Measurements from ENCODE around the gene KRTAP1-5. TPM values are rescaled to one million over a fixed set of nuclear protein-coding genes. Genes with fewer than 3 reads are reported as not detected.

The KRTAP1-5 gene
- total RNA-seq, 1 donor from 2014 or later = not detected

Other genes with a start within 250 kb of the KRTAP1-5 start
- gene KRT27, start 244.7 kb downstream of the KRTAP1-5 start, total RNA-seq = not detected in 2 replicates
- not detected in 2 replicates for gene KRT28, start 227.2 kb downstream of the KRTAP1-5 start, total RNA-seq
- 49.7 and 50.6 TPM in 2 replicates for gene KRT10, start 204.6 kb downstream of the KRTAP1-5 start, total RNA-seq
- gene KRT12, start 160.0 kb downstream of the KRTAP1-5 start, total RNA-seq = not detected in 2 replicates
- not detected in 2 replicates for gene KRT20, start 142.0 kb downstream of the KRTAP1-5 start, total RNA-seq
- gene KRT23, start 89.6 kb downstream of the KRTAP1-5 start, total RNA-seq = not detected in 2 replicates
- not detected in 2 replicates for gene KRT39, start 60.3 kb downstream of the KRTAP1-5 start, total RNA-seq
- not detected in 2 replicates for gene KRT40, start 42.9 kb downstream of the KRTAP1-5 start, total RNA-seq
- not detected in 2 replicates for gene KRTAP3-3, start 33.0 kb downstream of the KRTAP1-5 start, total RNA-seq
- gene KRTAP3-2, start 27.3 kb downstream of the KRTAP1-5 start, total RNA-seq = not detected in 2 replicates
- gene KRTAP3-1, start 18.1 kb downstream of the KRTAP1-5 start, total RNA-seq = not detected in 2 replicates
- not detected in 2 replicates for gene KRTAP1-4, start 3.0 kb upstream of the KRTAP1-5 start, total RNA-seq
- gene KRTAP1-3, start 7.7 kb upstream of the KRTAP1-5 start, total RNA-seq = not detected in 2 replicates
- gene KRTAP1-1, start 14.2 kb upstream of the KRTAP1-5 start, total RNA-seq = not detected in 2 replicates
- gene KRTAP2-1, start 20.1 kb upstream of the KRTAP1-5 start, total RNA-seq = not detected in 2 replicates
- gene KRTAP2-2, start 28.0 kb upstream of the KRTAP1-5 start, total RNA-seq = not detected in 2 replicates
- 3.8 and 7.1 TPM in 2 replicates for gene KRTAP2-3, start 32.9 kb upstream of the KRTAP1-5 start, total RNA-seq
- gene KRTAP2-4, start 38.7 kb upstream of the KRTAP1-5 start, total RNA-seq = not detected in 2 replicates
- gene KRTAP4-7, start 56.9 kb upstream of the KRTAP1-5 start, total RNA-seq = not detected in 2 replicates
- gene KRTAP4-8, start 70.9 kb upstream of the KRTAP1-5 start, total RNA-seq = not detected in 2 replicates
- gene KRTAP4-16, start 75.0 kb upstream of the KRTAP1-5 start, total RNA-seq = not detected in 2 replicates
- not detected in 2 replicates for gene KRTAP4-9, start 78.2 kb upstream of the KRTAP1-5 start, total RNA-seq
- gene KRTAP4-11, start 91.2 kb upstream of the KRTAP1-5 start, total RNA-seq = not detected in 2 replicates
- gene KRTAP4-12, start 97.0 kb upstream of the KRTAP1-5 start, total RNA-seq = not detected in 2 replicates
- gene KRTAP4-6, start 113.3 kb upstream of the KRTAP1-5 start, total RNA-seq = not detected in 2 replicates
- gene KRTAP4-5, start 122.6 kb upstream of the KRTAP1-5 start, total RNA-seq = not detected in 2 replicates
- gene KRTAP4-4, start 133.5 kb upstream of the KRTAP1-5 start, total RNA-seq = not detected in 2 replicates
- not detected in 2 replicates for gene KRTAP4-3, start 141.0 kb upstream of the KRTAP1-5 start, total RNA-seq
- gene KRTAP4-2, start 151.0 kb upstream of the KRTAP1-5 start, total RNA-seq = not detected in 2 replicates
- gene KRTAP4-1, start 157.7 kb upstream of the KRTAP1-5 start, total RNA-seq = not detected in 2 replicates
- gene KRTAP9-1, start 162.7 kb upstream of the KRTAP1-5 start, total RNA-seq = not detected in 2 replicates
- not detected in 2 replicates for gene KRTAP9-2, start 199.4 kb upstream of the KRTAP1-5 start, total RNA-seq
- not detected in 2 replicates for gene KRTAP9-3, start 205.2 kb upstream of the KRTAP1-5 start, total RNA-seq
- not detected in 2 replicates for gene KRTAP9-8, start 210.8 kb upstream of the KRTAP1-5 start, total RNA-seq
- gene KRTAP9-4, start 222.5 kb upstream of the KRTAP1-5 start, total RNA-seq = not detected in 2 replicates
- gene KRTAP9-9, start 228.2 kb upstream of the KRTAP1-5 start, total RNA-seq = not detected in 2 replicates
- not detected in 2 replicates for gene KRTAP9-6, start 238.2 kb upstream of the KRTAP1-5 start, total RNA-seq
- not detected in 2 replicates for gene KRTAP9-7, start 248.5 kb upstream of the KRTAP1-5 start, total RNA-seq